Measurements from ENCODE around the gene PPP1R12B. TPM values are rescaled to one million over a fixed set of nuclear protein-coding genes. Genes with fewer than 3 reads are reported as not detected.

The PPP1R12B gene
- total RNA-seq, 1 donor from 2014 or later, result 61.6 TPM

DNA sequence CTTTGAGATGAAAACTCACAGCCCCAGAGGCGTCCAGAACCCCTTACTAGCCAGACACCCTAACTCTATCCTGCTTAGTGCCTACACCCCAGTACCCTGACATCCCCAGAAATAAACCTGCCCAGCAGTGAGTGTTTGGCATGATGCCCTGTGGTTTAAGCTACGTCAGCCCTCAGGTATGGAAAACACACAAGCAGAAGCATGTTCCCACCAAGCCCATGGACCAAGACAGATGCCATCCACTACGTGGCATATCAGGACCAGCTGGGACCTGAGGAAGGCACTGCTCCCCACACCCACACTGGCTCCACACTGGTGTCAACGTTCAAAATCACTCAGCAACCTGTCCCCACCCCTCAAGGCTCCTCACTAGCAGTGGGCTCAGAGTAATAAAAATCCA, 245.3 kb downstream of the PPP1R12B start:
- TF ChIP-seq, protein P1, sequence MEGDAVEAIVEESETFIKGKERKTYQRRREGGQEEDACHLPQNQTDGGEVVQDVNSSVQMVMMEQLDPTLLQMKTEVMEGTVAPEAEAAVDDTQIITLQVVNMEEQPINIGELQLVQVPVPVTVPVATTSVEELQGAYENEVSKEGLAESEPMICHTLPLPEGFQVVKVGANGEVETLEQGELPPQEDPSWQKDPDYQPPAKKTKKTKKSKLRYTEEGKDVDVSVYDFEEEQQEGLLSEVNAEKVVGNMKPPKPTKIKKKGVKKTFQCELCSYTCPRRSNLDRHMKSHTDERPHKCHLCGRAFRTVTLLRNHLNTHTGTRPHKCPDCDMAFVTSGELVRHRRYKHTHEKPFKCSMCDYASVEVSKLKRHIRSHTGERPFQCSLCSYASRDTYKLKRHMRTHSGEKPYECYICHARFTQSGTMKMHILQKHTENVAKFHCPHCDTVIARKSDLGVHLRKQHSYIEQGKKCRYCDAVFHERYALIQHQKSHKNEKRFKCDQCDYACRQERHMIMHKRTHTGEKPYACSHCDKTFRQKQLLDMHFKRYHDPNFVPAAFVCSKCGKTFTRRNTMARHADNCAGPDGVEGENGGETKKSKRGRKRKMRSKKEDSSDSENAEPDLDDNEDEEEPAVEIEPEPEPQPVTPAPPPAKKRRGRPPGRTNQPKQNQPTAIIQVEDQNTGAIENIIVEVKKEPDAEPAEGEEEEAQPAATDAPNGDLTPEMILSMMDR (IDR thresholded peaks at IDR 0.05; ENCODE audit: unreplicated experiment), result no peak
- no peak overlapping the region for H3K4me3 Mint-ChIP-seq
- peaks cover 16% of the 10 kb centered on the region for H3K4me1 Mint-ChIP-seq
- no peak for DNase-seq (ENCODE audit: low spot score in 2 of 2, unreplicated experiment in 2 of 2)
- peaks cover 2% of the 10 kb centered on the region for H3K36me3 Mint-ChIP-seq
- H3K27ac Mint-ChIP-seq, result no peak overlapping the region
- H3K9me3 Mint-ChIP-seq, result no peaks in the 10 kb centered on the region
- H3K27me3 Mint-ChIP-seq (ENCODE audit: low read depth), result no peaks in the 10 kb centered on the region

DNA sequence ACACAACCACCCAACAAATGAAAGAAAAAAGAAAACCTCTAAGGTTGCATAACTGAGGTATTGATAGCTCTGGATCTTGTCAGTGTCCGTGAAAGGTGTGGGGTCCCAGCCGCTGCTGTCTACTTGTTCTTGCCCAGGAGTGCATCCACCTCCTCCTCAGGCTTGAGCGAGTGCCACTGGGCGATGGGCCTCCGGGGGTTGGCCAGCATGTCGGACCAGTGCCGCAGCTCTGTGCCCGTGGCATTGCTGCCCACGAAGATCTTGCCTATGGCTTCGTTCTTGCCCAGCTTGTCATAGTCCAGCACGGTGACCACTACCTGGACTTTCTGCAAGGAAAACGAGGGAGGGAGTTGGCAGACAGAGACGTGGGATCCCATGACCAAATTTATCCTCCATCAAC, 248.1 kb downstream of the PPP1R12B start:
- TF ChIP-seq, protein P1 (IDR thresholded peaks at IDR 0.05; ENCODE audit: unreplicated experiment), result no peak
- no peak overlapping the region for H3K4me3 Mint-ChIP-seq
- H3K4me1 Mint-ChIP-seq, result peaks cover 3% of the 10 kb centered on the region
- DNase-seq (ENCODE audit: low spot score in 2 of 2, unreplicated experiment in 2 of 2), result no peak
- no peaks in the 10 kb centered on the region for H3K9me3 Mint-ChIP-seq
- peaks cover 2% of the 10 kb centered on the region for H3K36me3 Mint-ChIP-seq
- no peaks in the 10 kb centered on the region for H3K27me3 Mint-ChIP-seq (ENCODE audit: low read depth)
- no peak overlapping the region for H3K27ac Mint-ChIP-seq

DNA sequence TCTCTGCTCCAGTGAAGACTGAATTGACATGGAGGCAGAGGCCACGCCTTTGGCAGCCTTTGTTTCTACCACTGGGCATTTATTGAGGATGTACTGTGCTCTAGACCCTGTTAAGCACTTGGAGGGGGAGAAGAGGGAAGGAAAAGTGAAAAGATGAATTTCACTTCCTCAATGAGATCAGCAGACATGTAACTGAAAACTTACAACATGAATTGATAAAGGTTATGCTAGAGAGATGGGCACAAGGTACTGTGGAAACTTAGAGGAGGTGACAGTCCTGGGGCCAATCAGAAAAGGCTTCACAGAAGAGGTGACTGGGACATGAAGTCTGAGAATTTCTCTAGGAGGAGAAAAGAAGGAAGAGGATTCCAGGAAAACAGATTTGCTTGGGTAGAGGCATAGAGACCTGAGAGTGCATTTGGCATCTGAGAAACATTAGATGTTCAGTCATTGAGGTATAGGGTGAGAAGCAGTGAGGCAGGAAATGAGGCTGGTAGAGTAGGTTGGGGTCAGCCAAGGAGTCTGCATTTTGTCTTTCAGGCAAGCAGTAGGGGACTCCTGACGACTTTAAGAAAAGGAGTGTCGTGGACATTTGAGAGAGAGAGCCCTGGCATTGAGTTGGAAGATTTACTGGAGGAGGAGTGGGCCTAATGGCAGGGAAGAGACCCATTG, 248.7 kb downstream of the PPP1R12B start:
- Mint-ChIP-seq H3K27ac (no peak overlapping the region), H3K4me3 (no peak overlapping the region)

DNA sequence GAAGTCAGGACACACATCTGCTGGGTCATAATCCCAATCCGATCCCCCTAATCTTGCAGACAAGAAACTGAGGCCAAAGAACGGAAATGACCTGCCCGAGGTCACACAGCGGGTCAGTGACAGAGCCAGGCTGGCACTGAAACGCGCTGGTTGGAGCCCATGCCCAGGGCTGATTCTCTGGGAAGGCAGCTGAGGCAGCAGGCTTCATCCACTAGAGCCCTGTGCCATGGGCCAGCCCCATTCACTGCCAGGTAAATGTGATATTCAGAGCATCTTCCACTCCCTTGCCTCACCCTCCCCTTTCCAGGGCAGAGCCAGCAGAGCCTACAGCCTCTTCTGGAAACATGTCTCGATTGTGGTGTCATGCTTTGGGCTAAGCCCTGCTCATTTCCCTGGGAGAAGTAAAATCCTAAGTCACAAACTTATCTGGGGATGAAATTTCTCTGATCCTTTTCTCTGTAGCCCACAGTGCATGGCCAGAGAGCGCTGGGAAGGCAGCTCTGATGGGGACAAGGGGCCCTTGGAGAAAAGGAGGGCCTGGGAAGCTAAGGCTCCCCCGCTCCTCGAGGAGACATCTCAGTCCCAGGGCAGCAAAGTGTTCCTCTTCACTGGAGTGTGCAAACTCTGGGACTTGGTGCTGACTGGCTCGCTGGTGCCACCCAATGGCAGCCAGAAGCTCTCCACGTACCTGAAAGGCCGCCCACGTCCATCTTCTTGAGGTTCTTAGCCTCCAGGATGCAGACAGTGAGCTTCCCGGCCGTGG, 251.4 kb downstream of the PPP1R12B start:
- Mint-ChIP-seq H3K4me3 (no peak overlapping the region), H3K27ac (peak overlapping the region; percentile 65), H3K9me3 (no peaks in the 10 kb centered on the region), H3K27me3 (ENCODE audit: low read depth) (no peaks in the 10 kb centered on the region), H3K4me1 (peaks cover 3% of the 10 kb centered on the region), H3K36me3 (peaks cover 2% of the 10 kb centered on the region)
- TF ChIP-seq, protein P1 (IDR thresholded peaks at IDR 0.05; ENCODE audit: unreplicated experiment), result peak; percentile 46
- peak in 1 of 2 experiments; percentile 77 for DNase-seq (ENCODE audit: low spot score in 2 of 2, unreplicated experiment in 2 of 2)

More for the DNA sequence above, 248.7 kb downstream of the PPP1R12B start:
- DNase-seq (ENCODE audit: low spot score in 2 of 2, unreplicated experiment in 2 of 2), result no peak
- TF ChIP-seq, protein P1 (IDR thresholded peaks at IDR 0.05; ENCODE audit: unreplicated experiment), result no peak
- Mint-ChIP-seq H3K27me3 (ENCODE audit: low read depth) (no peaks in the 10 kb centered on the region), H3K36me3 (peaks cover 2% of the 10 kb centered on the region), H3K9me3 (no peaks in the 10 kb centered on the region), H3K4me1 (peaks cover 3% of the 10 kb centered on the region)

DNA sequence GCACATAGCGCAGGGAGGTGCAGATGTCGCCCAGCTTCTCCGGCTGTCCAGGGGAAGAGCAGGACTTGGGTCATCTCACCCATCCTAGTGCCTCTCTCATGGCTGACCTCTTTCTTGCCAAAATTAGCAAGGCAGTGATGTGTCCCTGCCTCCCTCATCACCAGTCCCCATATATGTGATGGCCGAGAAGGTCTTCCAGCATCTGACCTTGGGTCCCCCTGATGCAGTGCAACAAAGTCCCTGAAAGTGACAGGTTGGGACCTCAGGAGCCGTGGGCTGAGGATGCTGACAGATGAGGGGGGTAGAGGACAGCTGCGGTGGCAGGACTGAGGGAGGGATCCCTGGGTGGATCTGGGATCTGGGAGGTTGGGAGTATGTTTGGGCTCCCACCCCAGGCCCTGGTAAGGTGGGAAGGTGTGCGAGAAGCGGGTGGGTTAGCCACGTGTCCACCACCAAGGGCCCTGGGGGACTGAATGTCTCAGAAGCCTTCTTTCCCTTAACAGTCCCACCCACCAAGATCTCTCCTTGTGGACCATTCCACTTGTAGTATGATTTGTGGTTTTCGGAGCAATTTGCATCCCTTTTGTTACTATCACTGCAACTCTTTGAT, 252.0 kb downstream of the PPP1R12B start:
- no peak for DNase-seq (ENCODE audit: low spot score in 2 of 2, unreplicated experiment in 2 of 2)
- Mint-ChIP-seq H3K4me3 (no peak overlapping the region), H3K27me3 (ENCODE audit: low read depth) (no peaks in the 10 kb centered on the region), H3K36me3 (peaks cover 2% of the 10 kb centered on the region), H3K9me3 (no peaks in the 10 kb centered on the region), H3K4me1 (peaks cover 3% of the 10 kb centered on the region), H3K27ac (no peak overlapping the region)
- TF ChIP-seq, protein P1 (IDR thresholded peaks at IDR 0.05; ENCODE audit: unreplicated experiment), result no peak

Data from mesothelial cell of epicardium (in vitro differentiated cells).